Measurements from ENCODE around the gene PHF1.
"Not testable (repeated sequence)": the region's sequence is repeated elsewhere in the genome, so short reads cannot be mapped to it uniquely, and the experiment has no call there.

The PHF1 gene

DNA sequence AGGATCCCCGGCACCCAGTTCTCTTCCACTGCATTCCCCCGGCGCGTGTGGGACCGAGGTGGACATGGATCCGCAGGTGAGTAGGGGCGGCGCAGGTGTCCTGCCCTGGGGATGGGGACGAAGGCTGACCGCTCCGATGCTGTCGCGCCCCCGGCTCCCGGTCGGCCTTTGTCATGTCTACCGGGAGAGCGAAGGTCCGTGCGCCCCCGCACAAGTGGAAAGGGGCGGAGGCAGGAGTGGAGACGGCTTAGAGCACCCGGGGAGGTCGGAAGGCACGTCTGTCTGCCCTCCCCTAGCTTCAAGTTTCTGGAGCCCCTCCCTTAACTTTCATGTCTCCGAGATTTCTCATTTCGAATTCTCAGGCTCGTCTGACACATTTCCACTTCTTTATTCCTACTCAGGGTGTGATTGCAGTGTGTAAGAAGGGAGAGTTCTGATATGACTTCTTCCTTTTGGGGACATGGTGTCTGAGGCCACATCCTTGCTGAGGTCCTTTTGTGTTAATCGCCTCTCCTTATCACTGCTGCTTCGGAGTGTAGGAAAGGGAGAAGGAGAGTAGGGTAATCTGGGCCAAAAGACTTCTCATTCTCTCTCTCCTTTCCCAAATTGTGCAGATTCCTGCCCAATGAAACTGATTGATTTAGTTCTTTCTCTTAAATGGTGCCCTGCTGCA is 18.8 kb upstream of the PHF1 start:
- DNase-seq, result no peak

DNA sequence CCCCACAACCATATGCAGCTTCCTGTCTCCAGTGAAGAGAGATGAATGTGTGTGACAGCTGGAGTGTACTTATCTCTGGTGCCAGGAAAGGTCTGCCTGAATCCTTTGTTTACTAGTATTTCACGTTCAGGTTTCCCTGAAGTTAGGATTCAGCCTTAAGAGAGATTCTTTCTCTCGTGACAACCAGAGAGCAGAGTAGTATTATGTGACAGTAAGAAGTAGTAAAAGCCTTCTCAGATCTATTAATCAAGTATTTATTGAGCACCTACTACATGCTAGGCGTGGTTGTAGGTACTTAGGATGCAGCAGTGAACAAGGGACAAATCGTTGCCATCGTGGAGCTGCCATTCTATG is 18.2 kb upstream of the PHF1 start:
- DNase-seq, result no peak

DNA sequence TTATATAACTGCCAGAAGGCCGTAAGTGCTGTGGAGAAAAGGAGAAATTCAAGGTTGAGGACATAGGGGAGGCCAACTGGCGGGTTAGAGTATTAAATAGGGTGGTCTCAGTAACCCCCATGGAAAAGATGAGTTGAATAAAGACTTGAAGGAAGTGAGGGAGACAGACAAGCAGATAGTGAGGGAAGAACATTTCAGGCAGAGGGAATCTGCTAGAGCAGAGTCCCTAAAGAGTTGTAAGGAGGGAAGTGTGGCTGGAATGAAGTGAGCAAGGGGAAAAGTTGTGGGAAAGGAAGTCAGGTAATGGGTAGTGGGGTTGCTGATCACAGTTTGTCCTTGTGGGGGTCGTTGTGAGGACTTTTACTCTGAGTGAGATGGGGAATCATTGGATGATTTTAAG is 17.8 kb upstream of the PHF1 start:
- DNase-seq, result no peak

DNA sequence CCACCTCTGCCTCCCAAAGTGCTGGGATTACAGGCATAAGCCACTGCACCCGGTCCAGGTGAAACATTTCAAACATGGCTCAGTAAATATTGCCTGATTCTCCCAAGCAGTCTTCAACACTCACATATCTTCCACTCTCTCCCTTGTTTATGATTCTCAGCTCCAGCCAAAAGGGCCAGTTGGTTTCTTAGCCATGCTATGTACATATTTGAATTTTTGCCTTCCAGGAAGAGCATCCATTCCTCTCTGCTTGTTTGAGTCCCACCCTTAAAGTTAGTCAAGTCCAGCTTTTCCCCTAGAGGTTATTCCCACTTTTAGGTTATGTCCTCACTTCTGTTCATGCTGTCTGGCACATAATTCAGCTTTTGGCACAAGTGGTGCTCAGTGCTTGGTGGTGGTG is 13.3 kb upstream of the PHF1 start:
- DNase-seq, result no peak

DNA sequence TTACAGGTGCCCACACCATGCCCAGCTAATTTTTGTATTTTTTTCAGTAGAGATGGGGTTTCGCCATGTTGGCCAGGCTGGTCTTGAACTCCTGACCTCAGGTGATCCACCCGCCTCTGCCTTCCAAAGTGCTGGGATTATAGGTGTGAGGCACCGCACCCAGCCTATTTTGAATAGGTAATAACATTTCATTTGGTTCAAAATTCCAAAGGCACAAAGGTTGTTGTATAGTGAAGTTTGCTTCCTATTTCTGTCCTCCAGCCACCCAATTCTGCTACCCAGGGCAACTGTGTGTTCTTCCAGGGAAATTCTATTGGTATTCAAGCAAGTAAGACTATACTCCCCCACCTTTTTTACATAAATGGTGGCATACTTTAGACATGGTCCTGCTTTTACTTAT is 12.2 kb upstream of the PHF1 start:
- not testable (repeated sequence) for DNase-seq

DNA sequence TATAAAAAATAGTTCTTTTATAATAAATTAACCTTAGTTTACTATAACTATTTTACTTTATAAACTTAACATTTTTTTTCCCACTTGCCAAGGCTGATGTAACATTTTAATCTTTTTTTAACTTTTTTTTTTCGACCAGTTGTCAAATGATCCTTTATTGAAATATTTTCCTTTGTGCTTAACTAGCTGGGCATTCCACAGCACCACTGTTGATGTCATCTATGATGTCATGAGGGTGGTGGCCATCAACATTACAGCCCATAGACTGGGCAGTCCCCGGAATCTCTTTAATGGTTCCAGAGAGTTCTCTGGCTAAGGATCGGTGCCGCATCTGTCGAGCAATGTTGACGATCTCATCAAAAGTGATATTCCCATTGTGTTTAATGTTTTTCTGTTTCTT is 10.9 kb upstream of the PHF1 start:
- not testable (repeated sequence) for DNase-seq

DNA sequence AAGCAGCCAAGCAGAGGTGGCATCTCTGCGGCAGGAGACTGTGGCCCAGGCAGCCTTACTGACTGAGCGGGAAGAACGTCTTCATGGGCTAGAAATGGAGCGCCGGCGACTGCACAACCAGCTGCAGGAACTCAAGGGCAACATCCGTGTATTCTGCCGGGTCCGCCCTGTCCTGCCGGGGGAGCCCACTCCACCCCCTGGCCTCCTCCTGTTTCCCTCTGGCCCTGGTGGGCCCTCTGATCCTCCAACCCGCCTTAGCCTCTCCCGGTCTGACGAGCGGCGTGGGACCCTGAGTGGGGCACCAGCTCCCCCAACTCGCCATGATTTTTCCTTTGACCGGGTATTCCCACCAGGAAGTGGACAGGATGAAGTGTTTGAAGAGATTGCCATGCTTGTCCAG is 5.9 kb upstream of the PHF1 start:
- no peak for DNase-seq

DNA sequence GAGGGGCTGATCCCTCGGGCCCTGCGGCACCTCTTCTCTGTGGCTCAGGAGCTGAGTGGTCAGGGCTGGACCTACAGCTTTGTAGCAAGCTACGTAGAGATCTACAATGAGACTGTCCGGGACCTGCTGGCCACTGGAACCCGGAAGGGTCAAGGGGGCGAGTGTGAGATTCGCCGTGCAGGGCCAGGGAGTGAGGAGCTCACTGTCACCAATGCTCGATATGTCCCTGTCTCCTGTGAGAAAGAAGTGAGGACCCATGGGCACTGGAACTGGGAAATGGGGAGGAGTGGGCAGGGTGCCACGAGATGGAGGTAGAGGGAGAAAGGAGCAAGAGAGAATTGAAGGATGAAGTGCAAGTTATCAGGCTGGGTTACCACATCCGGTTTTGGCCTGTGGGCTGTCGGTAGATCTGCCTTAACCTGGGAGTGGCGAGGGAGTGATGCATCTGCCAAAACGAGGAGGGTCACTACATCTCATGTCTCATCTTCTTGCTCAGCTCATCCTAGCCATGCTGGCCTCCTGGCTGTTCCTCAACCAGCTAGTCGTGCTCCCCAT is 5.4 kb upstream of the PHF1 start:
- DNase-seq, result no peak

DNA sequence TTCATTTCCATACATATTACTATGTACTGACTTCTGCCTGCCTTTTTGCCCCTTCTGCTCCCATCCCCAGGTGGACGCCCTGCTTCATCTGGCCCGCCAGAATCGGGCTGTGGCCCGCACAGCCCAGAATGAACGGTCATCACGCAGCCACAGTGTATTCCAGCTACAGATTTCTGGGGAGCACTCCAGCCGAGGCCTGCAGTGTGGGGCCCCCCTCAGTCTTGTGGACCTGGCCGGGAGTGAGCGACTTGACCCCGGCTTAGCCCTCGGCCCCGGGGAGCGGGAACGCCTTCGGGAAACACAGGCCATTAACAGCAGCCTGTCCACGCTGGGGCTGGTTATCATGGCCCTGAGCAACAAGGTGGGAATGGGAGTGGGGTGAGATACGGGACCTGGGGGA is 4.7 kb upstream of the PHF1 start:
- DNase-seq, result no peak

DNA sequence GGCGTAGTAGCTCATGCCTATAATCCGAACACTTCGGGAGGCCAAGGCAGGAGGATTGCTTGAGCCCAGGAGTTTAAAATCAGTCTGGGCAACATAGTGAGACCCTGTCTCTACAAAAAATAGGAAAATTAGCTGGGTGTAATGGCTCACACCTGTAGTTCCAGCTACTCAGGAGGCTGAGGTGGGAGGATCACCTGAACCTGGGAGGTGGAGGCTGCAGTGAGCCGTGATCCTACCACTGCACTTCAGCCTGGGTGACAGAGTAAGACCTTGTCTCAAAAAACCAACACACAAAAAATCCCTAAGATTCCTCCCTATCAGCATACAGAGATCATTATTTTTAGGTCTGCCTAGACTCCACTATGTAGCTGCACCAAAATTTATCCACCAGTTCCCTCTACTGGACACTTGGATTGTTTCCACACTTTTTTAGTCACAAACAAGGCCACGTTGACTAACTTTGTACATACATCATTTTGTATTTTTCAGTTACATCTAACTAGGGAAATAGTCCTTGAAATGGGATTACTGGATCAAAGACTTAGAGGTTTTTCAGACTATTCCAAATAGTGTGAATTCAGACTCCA is 3.6 kb upstream of the PHF1 start:
- no peak for DNase-seq

DNA sequence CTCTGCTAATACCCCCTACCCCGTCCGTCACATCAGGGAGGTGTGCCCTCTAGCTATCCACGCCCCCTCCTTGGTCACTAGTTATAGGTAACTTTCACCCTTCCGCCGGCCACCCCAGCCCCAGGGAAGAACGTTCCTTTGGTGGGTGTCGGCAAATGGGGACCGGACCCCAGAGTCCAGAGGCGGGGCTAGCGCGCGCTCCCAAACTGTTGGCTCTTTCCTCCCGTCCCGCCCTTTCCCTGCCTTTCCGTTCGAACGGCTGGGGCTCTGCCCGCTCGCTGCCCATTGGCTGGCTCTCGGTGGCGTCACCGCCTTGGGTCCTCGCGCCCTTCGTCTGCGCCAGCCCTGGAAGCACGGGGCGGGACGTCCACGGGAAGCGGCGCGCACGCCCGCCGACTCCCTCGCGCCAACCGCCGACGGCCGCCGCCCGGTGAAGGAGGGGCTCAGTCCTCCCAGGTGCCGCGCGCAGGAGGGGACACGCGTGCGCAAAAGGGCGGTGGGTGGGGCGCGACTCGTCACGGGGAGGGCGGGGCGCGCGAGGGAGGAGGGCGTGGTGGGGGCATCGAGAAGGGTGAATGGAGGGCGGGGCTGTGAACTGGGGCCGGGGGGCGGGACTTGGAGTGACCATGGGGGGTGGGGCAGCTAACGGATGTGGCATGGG is 634 bp upstream of the PHF1 start:
- peak; percentile 93 for DNase-seq

DNA sequence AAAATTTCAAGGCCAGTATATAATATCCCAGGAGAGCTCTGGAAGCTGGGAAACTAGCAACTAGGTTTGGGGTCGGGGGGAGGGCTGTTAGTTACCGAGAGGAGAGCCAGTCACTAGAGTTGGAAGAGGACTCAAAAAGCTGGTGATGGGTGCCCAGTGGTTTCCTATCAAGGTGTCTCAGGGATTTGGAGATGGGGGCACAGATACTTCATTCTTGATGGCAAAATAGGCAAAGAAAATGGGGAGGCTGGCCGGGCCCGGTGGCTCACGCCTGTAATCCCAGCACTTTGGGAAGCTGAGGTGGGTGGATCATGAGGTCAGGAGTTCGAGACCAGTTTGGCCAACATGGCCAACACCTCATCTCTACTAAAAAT is 805 bp downstream of the PHF1 start:
- no peak for DNase-seq

DNA sequence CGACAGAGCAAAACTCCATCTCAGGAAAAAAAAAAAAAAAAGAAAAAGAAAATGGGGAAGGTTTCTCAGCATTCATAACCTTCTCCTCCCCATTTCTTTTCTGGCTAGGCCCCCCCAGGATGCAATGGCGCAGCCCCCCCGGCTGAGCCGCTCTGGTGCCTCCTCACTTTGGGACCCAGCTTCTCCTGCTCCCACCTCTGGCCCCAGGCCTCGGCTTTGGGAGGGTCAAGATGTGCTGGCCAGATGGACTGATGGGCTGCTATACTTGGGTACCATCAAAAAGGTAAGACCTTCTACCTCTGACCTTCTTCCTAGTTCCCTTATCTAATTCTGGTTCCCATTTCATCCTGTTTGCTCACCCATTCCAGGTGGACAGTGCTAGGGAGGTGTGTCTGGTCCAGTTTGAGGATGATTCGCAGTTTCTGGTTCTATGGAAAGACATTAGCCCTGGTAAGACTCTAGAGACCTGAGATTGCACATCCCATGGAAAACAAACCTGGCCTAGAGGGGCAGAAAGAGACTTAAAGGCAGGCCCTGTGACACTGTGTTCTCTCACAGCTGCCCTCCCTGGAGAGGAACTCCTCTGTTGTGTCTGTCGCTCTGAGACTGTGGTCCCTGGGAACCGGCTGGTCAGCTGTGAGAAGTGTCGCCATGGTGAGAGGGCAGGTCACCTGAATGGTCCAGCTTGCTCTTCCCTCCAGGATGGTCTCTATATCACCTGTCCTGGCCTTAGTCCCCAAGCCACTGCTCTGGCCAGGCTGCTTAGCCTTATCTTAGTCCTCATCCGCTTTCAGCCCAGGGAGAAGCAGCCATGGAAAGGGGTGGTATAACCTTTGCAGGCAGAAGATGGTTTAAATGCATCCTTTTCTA is 1.6 kb downstream of the PHF1 start:
- DNase-seq, result no peak

DNA sequence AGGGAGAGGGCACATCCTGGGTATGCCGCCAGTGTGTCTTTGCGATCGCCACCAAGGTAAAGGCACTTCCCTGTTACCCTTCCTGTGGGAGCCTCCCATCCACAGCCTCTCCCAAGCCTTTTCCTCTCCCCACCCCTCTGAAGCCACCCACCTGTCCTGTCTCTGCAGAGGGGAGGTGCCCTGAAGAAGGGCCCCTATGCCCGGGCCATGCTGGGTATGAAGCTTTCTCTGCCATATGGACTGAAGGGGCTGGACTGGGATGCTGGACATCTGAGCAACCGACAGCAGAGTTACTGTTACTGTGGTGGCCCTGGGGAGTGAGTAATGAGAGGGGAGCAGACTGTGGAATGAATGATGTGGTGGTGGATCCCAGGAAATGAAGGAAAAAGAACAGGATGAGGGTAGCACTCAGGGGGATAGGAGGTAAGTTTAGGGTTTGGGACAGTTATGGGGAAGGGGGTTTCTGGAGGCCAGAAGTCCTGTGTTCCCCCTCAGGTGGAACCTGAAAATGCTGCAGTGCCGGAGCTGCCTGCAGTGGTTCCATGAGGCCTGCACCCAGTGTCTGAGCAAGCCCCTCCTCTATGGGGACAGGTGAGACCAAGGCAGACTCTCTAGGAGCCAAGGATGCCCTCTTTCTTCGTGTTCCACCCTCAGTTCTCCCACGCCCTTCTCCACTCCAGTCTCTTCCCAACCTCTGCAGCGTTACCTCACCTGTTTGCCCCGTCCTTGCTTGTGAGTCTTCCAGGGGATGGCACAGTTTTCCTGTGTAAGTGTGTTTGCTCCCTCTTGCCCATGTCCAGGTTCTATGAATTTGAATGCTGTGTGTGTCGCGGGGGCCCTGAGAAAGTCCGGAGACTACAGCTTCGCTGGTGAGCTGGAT is 2.7 kb downstream of the PHF1 start:
- DNase-seq, result no peak

DNA sequence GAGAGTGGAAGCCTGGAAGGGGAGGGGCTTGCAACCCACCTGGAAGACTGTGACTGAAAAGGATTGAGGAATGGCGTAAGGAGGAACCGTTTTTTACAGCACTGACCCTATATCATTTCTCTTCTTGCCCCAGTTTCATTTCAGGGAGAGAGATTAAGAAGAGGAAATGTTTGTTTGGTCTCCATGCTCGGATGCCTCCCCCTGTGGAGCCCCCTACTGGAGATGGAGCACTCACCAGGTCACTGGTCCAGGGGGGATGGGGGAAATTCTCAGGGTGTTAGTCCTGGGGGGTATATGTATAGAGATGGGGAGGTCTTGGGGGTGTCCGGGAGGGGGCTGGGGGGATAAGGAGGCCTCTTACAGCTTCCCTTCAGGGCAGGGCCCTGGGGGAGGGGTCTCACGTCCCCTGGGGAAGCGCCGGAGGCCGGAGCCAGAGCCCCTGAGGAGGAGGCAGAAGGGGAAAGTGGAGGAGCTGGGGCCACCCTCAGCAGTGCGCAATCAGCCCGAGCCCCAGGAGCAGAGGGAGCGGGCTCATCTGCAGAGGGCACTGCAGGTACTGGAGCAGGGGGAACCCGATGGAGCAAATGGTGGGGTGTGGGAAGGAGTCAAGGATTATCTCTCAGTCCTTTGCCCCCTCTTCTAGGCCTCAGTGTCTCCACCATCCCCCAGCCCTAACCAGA is 3.9 kb downstream of the PHF1 start:
- DNase-seq, result no peak

DNA sequence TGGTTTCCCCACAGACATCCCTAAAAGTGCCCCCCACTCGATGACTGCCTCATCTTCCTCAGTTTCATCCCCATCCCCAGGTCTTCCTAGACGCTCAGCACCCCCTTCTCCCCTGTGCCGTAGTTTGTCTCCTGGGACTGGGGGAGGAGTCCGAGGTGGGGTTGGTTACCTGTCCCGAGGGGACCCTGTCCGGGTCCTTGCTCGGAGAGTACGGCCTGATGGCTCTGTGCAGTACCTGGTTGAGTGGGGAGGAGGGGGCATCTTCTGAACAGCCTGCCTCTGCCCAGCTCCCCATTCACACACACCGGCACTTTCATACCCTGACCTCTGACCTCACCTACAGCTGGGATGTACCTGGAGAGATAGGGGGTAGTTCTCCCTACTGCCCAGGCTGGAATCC is 5.0 kb downstream of the PHF1 start:
- no peak for DNase-seq

DNA sequence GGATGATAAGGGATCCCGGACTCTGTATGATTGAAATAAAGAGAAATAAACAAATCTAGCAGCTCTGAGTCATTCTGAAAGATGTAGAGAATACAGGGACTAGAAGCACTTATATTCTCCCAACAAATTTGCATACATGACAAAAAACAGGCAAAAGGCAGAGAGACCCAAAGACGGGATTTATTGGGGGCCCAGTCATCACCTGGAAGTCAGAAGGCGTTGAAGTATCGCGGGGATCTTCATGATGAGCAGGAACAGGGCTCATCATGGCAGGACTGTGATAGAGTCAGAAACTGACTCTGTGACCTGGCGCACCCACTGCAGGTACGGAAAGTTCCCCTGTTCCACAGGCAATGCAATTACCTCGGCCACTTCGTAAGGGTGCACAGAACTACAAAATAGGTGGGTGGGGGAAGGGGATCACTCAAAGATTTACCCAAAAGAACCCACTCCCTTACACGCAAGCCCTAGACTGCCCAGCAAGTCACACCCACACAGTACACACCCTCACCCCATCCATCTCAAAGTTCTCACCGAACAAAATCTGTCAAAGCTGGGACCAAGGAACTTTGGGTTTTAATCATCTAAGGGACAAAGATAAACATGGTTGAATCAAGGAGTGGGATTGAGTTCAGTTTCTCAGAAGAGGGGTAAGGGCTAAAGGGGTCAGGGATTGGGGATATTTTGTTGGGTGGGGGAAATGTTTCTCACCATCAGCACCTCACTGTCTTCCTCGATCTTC is 5.7 kb downstream of the PHF1 start:
- DNase-seq, result no peak

DNA sequence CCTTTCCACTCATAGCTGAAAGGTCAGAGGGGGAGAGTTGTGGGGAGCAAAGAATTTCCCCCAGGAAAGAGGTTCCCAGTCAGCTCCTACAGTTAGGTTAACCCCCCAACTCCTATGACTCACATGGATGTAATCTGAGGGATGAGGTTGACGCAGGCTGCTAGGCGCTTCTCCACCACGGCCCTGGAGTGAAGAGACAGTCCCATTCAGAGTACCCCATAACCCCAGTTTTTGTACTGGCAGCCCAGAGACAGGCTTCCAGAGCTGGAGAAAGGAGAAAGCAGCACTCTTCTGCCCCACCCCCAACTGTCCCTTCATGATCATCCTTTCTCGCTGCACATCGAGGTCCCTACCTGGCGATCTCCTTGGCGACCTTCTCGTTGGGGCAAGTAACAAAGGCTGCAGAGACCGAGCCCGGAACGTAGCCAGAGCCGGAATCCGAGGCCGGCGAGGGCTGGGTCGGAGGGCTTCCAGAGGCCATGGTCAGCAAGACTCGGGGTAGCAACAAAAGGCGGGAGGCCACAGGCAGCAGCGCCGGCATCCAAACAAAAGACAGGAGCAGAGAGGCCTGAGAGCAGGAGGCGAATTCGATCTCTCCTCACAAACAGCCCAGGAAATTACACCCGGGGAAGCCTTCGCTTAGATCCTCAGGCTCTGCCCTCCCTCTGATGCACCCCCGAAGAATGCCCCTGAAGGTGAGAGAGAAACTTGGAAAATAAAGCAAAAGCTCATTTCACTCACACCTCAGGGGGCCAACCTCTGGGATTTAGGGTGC is 6.5 kb downstream of the PHF1 start:
- no peak for DNase-seq

DNA sequence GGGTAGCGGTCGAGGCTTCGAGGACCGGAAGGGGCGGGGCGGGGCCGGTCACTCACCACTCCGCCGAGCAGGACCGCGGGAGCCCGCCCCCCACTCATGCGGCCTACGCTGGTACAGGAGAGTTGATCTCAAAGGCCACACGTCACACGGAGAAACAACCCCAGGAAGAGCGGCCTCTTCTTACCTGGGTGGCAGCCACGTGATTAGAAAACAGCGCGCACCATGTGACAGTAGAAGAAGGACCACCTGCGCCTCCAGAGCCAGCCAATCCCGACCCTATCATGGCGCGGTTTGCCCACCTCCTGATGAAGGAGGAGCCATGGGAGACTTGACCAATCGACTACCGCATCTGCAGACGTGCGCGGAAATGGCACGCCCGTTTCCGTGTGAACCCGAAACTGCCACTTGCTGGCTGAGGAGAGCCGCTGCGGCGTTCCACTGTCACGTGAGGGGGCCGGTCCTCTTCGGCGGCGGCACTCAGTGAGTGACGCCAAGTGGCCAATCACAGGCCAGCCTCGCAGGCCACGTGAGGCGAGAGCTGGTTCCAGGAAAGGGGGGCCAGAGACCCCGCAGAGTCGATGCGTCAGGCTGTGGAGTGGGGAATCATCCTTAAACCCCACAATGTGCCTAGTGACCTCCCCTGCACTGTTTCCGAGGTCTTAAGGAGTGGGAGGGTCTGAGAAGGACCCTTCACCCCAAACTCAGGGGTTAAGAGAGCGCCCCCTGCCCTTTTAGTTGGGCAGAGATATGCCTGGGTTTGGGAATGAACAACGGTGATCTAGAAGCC is 7.3 kb downstream of the PHF1 start, which contains the start of gene CUTA:
Gene CUTA, minus strand, starts transcription at position 205 of the 787 bp plus-strand sequence. Its CDS starts 107 bp downstream, at position 98.
- peak; percentile 96 for DNase-seq
